AG10803 (cell line): ENCODE measurements around the gene ARHGEF28.

Experiments used
- DNase-seq: peaks from one replicate; pipeline ENCODE4 v3.0.0; 2010; ENCODE audit warnings: low read depth
- H3K4me3 ChIP-seq: 2 replicates; pipeline ENCODE4 v1.5.1; 2011; ENCODE audit warnings: mild to moderate bottlenecking, low read length, control low read depth
- TF ChIP-seq, protein P1 (sequence below): conservative IDR thresholded peaks from 2 replicates; pipeline ENCODE4 v1.5.1; 2011; ENCODE audit warnings: mild to moderate bottlenecking, low read length, control low read depth, inconsistent platforms

The ARHGEF28 gene

GRCh38 chr5:73894860-73895259 lies 268.9 kb downstream of the ARHGEF28 start:
- TF ChIP-seq, protein P1, sequence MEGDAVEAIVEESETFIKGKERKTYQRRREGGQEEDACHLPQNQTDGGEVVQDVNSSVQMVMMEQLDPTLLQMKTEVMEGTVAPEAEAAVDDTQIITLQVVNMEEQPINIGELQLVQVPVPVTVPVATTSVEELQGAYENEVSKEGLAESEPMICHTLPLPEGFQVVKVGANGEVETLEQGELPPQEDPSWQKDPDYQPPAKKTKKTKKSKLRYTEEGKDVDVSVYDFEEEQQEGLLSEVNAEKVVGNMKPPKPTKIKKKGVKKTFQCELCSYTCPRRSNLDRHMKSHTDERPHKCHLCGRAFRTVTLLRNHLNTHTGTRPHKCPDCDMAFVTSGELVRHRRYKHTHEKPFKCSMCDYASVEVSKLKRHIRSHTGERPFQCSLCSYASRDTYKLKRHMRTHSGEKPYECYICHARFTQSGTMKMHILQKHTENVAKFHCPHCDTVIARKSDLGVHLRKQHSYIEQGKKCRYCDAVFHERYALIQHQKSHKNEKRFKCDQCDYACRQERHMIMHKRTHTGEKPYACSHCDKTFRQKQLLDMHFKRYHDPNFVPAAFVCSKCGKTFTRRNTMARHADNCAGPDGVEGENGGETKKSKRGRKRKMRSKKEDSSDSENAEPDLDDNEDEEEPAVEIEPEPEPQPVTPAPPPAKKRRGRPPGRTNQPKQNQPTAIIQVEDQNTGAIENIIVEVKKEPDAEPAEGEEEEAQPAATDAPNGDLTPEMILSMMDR = no peak
- no peak overlapping the region for H3K4me3 ChIP-seq
- DNase-seq = no peak

DNA sequence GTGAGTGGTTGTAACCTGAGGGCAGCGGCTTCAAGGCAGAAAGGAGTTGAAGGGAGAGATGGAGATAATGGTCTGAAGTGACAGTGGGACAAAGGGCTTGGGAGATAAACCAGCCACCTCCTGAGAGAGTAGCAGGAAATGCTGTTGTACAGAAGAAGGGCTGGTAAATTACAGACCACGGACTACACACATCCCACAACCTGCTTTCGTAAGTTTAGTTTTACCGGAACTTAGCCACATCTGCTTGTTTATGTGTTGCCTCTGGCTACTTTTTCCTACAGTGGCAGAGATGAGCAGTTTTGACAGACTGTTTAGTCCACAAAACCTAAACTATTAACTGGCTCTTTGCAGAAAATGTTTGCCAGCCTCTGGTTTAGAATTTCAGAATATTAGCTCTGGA lies 269.5 kb downstream of the ARHGEF28 start:
- DNase-seq = no peak
- no peak overlapping the region for H3K4me3 ChIP-seq
- TF ChIP-seq, protein P1 = no peak

- TF ChIP-seq, protein P1 = no peak
- DNase-seq = no peak
- no peak overlapping the region for H3K4me3 ChIP-seq
Measured at GRCh38 chr5:73896097-73896496, 270.1 kb downstream of the ARHGEF28 start.

DNA sequence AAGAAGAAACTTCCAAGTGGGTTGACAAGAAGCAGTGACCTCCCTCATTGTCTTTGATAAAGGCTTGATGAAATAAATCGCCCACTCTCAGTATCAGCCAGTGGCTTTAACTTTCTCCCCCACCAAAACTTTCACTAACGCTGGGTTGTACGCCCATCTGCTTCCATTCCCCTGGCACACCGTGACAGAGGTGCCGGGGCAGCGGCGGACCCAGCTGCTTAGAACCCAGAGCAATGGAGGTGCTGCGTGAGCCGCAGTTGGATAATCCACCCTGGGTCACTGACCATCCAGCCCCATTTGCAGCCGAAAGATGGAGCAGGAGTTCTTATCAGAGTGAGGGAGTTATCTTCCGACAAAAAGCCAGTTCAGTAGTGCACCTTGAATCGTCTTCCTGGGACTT lies 270.7 kb downstream of the ARHGEF28 start:
- H3K4me3 ChIP-seq = no peak overlapping the region
- TF ChIP-seq, protein P1 = no peak
- DNase-seq = no peak

- TF ChIP-seq, protein P1 = no peak
- DNase-seq = no peak
- no peak overlapping the region for H3K4me3 ChIP-seq
Measured at GRCh38 chr5:73897893-73898292, 271.9 kb downstream of the ARHGEF28 start.

- H3K4me3 ChIP-seq = no peak overlapping the region
- TF ChIP-seq, protein P1 = no peak
- no peak for DNase-seq
Measured at GRCh38 chr5:73899055-73899454, 273.1 kb downstream of the ARHGEF28 start.

- no peak for DNase-seq
- TF ChIP-seq, protein P1 = no peak
- H3K4me3 ChIP-seq = no peak overlapping the region
Measured at GRCh38 chr5:73899916-73900315, 273.9 kb downstream of the ARHGEF28 start.
